NB4 (cell line): ENCODE data around the gene ASCL3.

ENCODE experiments used
- CTCF ChIP-seq: IDR thresholded peaks from one replicate; pipeline ENCODE4 v1.5.1; 2012; ENCODE audit warnings: low read depth, low read length
- POLR2A ChIP-seq: IDR thresholded peaks from 2 replicates; pipeline ENCODE4 v1.6.1; 2011; ENCODE audit warnings: mild to moderate bottlenecking; ENCODE audit not compliant: insufficient read length; ENCODE audit errors: extremely low read depth

DNA sequence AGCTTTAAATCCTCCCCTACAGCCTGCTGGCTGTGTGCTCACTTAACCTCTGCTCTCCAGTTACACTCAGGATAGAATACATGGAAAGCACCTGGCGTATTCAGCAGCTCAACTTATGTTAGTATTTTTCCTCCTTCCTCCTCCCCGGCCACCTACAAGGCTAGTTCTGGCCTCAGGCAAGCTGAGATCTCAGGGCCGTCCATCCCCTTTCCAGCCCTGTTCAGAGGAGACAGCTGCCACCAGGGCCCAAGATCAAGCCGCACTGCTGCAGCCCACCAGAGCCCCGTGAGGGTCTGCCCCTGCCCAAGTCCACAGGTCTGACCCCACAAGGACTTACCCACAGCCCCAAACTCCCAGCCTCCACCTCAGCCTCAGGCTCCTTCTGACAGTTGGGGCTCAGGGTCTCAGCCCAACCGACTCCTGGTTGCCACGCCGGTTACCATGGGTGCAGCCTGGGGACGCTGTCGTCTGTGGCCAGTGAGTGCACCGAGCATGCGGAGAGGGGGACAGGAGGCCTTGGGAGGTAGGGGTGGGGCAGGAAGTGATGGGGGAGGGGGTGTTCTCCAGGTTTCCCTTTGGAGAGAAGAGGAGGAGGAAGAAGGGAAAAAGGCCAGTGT lies 10.1 kb downstream of the ASCL3 start, which contains the start of gene C11orf16:
- TF ChIP-seq POLR2A (no peak), CTCF (no peak)
